ENCODE results near the gene RAB22A. TPM values are rescaled to one million over a fixed set of nuclear protein-coding genes. Genes with fewer than 3 reads are reported as not detected.
"Not testable (repeated sequence)": the region's sequence is repeated elsewhere in the genome, so short reads cannot be mapped to it uniquely, and the experiment has no call there.

The RAB22A gene
- total and polyA plus RNA-seq, 2 donors from 2014 or later = 7.0 to 20.7 TPM

- intact Hi-C loops (cut with DNase I) = no loop called here
- Histone ChIP-seq H3K9me3 (ENCODE audit: control insufficient read depth in 2 of 3, insufficient read depth in 1 of 3, low read length in 3 of 3) (no peaks in the 10 kb centered on the region), H3K27ac (ENCODE audit: low read depth in 2 of 2, low read length in 2 of 2) (no peak overlapping the region), H3K4me1 (ENCODE audit: control insufficient read depth in 2 of 3, insufficient read depth in 2 of 3, low read depth in 1 of 3, low read length in 3 of 3) (no peaks in the 10 kb centered on the region), H3K36me3 (ENCODE audit: control insufficient read depth in 2 of 3, insufficient read depth in 3 of 3, low read length in 3 of 3) (peaks cover 0 to 2% (median under 1%) of the 10 kb centered on the region in 3 donors), H3K4me3 (ENCODE audit: low read length in 3 of 3) (no peak overlapping the region), H3K27me3 (ENCODE audit: control insufficient read depth, insufficient read depth, low read length) (no peaks in the 10 kb centered on the region), H3K9ac (ENCODE audit: low read length in 3 of 3) (no peak overlapping the region)
- no peak for FAIRE-seq
- DNase-seq = peak in 2 of 5 donors; percentile 48 to 74
- no peak for TF ChIP-seq CTCF (IDR thresholded peaks at IDR 0.05; ENCODE audit: borderline replicate concordance, extremely low read depth, insufficient read depth)
Measured at GRCh38 chr20:58366866-58367265, 57.4 kb downstream of the RAB22A start.

- Histone ChIP-seq H3K27ac (ENCODE audit: low read depth in 2 of 2, low read length in 2 of 2) (no peak overlapping the region), H3K4me3 (ENCODE audit: low read length in 3 of 3) (no peak overlapping the region), H3K9ac (ENCODE audit: low read length in 3 of 3) (no peak overlapping the region), H3K36me3 (ENCODE audit: control insufficient read depth in 2 of 3, insufficient read depth in 3 of 3, low read length in 3 of 3) (no peaks in the 10 kb centered on the region), H3K4me1 (ENCODE audit: control insufficient read depth in 2 of 3, insufficient read depth in 2 of 3, low read depth in 1 of 3, low read length in 3 of 3) (no peaks in the 10 kb centered on the region), H3K27me3 (ENCODE audit: control insufficient read depth, insufficient read depth, low read length) (no peaks in the 10 kb centered on the region), H3K9me3 (ENCODE audit: control insufficient read depth in 2 of 3, insufficient read depth in 1 of 3, low read length in 3 of 3) (no peaks in the 10 kb centered on the region)
- DNase-seq = peak in 3 of 5 donors; percentile 46 to 62 (median 48)
- FAIRE-seq = no peak
- intact Hi-C loops (cut with DNase I) = no loop called here
- no peak for TF ChIP-seq CTCF (IDR thresholded peaks at IDR 0.05; ENCODE audit: borderline replicate concordance, extremely low read depth, insufficient read depth)
Measured at GRCh38 chr20:58372806-58373205, 63.3 kb downstream of the RAB22A start.

- FAIRE-seq; intact Hi-C loops (cut with DNase I); DNase-seq: not testable (repeated sequence)
Measured at GRCh38 chr20:58373296-58373695, 63.8 kb downstream of the RAB22A start.

GRCh38 chr20:58374027-58374850 is 64.7 kb downstream of the RAB22A start:
- Histone ChIP-seq H3K9me3 (ENCODE audit: control insufficient read depth in 2 of 3, insufficient read depth in 1 of 3, low read length in 3 of 3) (no peaks in the 10 kb centered on the region), H3K4me1 (ENCODE audit: control insufficient read depth in 2 of 3, insufficient read depth in 2 of 3, low read depth in 1 of 3, low read length in 3 of 3) (no peaks in the 10 kb centered on the region), H3K27me3 (ENCODE audit: control insufficient read depth, insufficient read depth, low read length) (no peaks in the 10 kb centered on the region), H3K4me3 (ENCODE audit: low read length in 3 of 3) (no peak overlapping the region), H3K9ac (ENCODE audit: low read length in 3 of 3) (no peak overlapping the region), H3K36me3 (ENCODE audit: control insufficient read depth in 2 of 3, insufficient read depth in 3 of 3, low read length in 3 of 3) (no peaks in the 10 kb centered on the region), H3K27ac (ENCODE audit: low read depth in 2 of 2, low read length in 2 of 2) (no peak overlapping the region)
- intact Hi-C loops (cut with DNase I) = no loop called here
- no peak for TF ChIP-seq CTCF (IDR thresholded peaks at IDR 0.05; ENCODE audit: borderline replicate concordance, extremely low read depth, insufficient read depth)
- DNase-seq (no peak), FAIRE-seq (no peak)

More at GRCh38 chr20:58373296-58373695, 63.8 kb downstream of the RAB22A start:
- peak overlapping the region in 1 of 2 donors; percentile 23 for H3K27ac ChIP-seq (ENCODE audit: low read depth in 2 of 2, low read length in 2 of 2)
- not testable (repeated sequence) for H3K4me1 ChIP-seq (ENCODE audit: control insufficient read depth in 2 of 3, insufficient read depth in 2 of 3, low read depth in 1 of 3, low read length in 3 of 3); H3K9ac ChIP-seq (ENCODE audit: low read length in 3 of 3); H3K27me3 ChIP-seq (ENCODE audit: control insufficient read depth, insufficient read depth, low read length); H3K9me3 ChIP-seq (ENCODE audit: control insufficient read depth in 2 of 3, insufficient read depth in 1 of 3, low read length in 3 of 3); H3K4me3 ChIP-seq (ENCODE audit: low read length in 3 of 3); H3K36me3 ChIP-seq (ENCODE audit: control insufficient read depth in 2 of 3, insufficient read depth in 3 of 3, low read length in 3 of 3)
